Activated CD8-positive, alpha-beta memory T cell treated with anti-CD3 and anti-CD28 coated beads for 36 hours (primary cell): Measurements from ENCODE around the gene C19orf47. TPM values are rescaled to one million over a fixed set of nuclear protein-coding genes. Genes with fewer than 3 reads are reported as not detected.

Experiments used
- CTCF ChIA-PET: fragments of 350-600 bp; sonication (Branson Sonifier 250); formaldehyde crosslinking; loops from one replicate; lab custom pipeline; 2021; ENCODE audit warnings: antibody characterized with exemption; lab: Charles Lee
- POLR2A ChIA-PET: fragments of 350-600 bp; sonication (Branson Sonifier 250); formaldehyde crosslinking; loops from one replicate; lab custom pipeline; 2021; ENCODE audit warnings: antibody characterized with exemption; lab: Charles Lee
- total RNA-seq, 2 experiments: library from RNA; stranded (reverse); gene quantifications; one replicate each; pipeline ENCODE4 v1.2.3, GENCODE V29; 2021

C19orf47 gene
- 10 to 100 TPM; 25.2 to 25.9 TPM for total RNA-seq

GRCh38 chr19:40348125-40348913, at the start of gene C19orf47, which contains the start of gene PLD3:
TSS of gene C19orf47 (minus strand) at chr19:40348397. CDS start at chr19:40341857, 6,540 bp downstream.
TSS of gene PLD3 (plus strand) at chr19:40348695. CDS start at chr19:40366484, 17,789 bp downstream.
- ChIA-PET CTCF (interaction anchor here (1.2 to 1.8 kb wide), 4 partner anchors 8 to 117 kb away, joined by 3 to 5 read pairs (median 3); partner anchors contain the start of genes BLVRB and SERTAD1), POLR2A (interaction anchor here (0.6 to 1.0 kb wide), 4 partner anchors 95 to 515 kb away, joined by 3 to 4 read pairs (median 3); partner anchors contain the start of genes BLVRB and DYRK1B)

GRCh38 chr19:40397568-40397906, 49.3 kb upstream of the C19orf47 start:
- ChIA-PET CTCF (no interaction called here), POLR2A (no interaction called here)

- POLR2A ChIA-PET: no interaction called here
- CTCF ChIA-PET: interaction anchor here (0.5 kb wide), 1 partner anchor 155 kb away, joined by 4 read pairs; no protein-coding TSS in a partner anchor
Observed at GRCh38 chr19:40396886-40397567, 48.8 kb upstream of the C19orf47 start.

- POLR2A ChIA-PET: no interaction called here
- CTCF ChIA-PET: interaction anchor here (0.5 kb wide), 1 partner anchor 243 kb away, joined by 3 read pairs; no protein-coding TSS in a partner anchor
Observed at GRCh38 chr19:40395956-40396355, 47.8 kb upstream of the C19orf47 start.

GRCh38 chr19:40394816-40395210, 46.6 kb upstream of the C19orf47 start:
- CTCF ChIA-PET: no interaction called here
- POLR2A ChIA-PET: no interaction called here

- ChIA-PET CTCF (no interaction called here), POLR2A (no interaction called here)
Observed at GRCh38 chr19:40393894-40394815, 46.0 kb upstream of the C19orf47 start.

GRCh38 chr19:40392894-40393517, 44.8 kb upstream of the C19orf47 start:
- CTCF ChIA-PET: no interaction called here
- POLR2A ChIA-PET: no interaction called here

- ChIA-PET CTCF (no interaction called here), POLR2A (no interaction called here)
Observed at GRCh38 chr19:40392123-40392522, 43.9 kb upstream of the C19orf47 start.

GRCh38 chr19:40390084-40390742, 42.0 kb upstream of the C19orf47 start, which contains the start of gene HIPK4:
TSS of gene HIPK4 (minus strand) at chr19:40390181. CDS start at chr19:40389902, 279 bp downstream.
- ChIA-PET CTCF (interaction anchor here (1.0 kb wide), 1 partner anchor 13 kb away, joined by 3 read pairs; no protein-coding TSS in a partner anchor), POLR2A (no interaction called here)

GRCh38 chr19:40389404-40390083, 41.3 kb upstream of the C19orf47 start:
- ChIA-PET CTCF (no interaction called here), POLR2A (no interaction called here)

GRCh38 chr19:40388481-40388880, 40.3 kb upstream of the C19orf47 start:
- ChIA-PET CTCF (no interaction called here), POLR2A (no interaction called here)

GRCh38 chr19:40387155-40387554, 39.0 kb upstream of the C19orf47 start:
- CTCF ChIA-PET: interaction anchor here (1.2 kb wide), 1 partner anchor 82 kb away, joined by 3 read pairs; no protein-coding TSS in a partner anchor
- POLR2A ChIA-PET: no interaction called here

- ChIA-PET CTCF (no interaction called here), POLR2A (no interaction called here)
Observed at GRCh38 chr19:40383668-40384248, 35.6 kb upstream of the C19orf47 start.

- ChIA-PET CTCF (no interaction called here), POLR2A (interaction anchor here (0.7 kb wide), 1 partner anchor 75 kb away, joined by 12 read pairs; no protein-coding TSS in a partner anchor)
Observed at GRCh38 chr19:40381321-40381720, 33.1 kb upstream of the C19orf47 start.

- ChIA-PET POLR2A (no interaction called here), CTCF (no interaction called here)
Observed at GRCh38 chr19:40380199-40381037, 32.2 kb upstream of the C19orf47 start.

GRCh38 chr19:40379446-40380198, 31.4 kb upstream of the C19orf47 start:
- ChIA-PET POLR2A (no interaction called here), CTCF (no interaction called here)
